WTC11 (cell line): ENCODE results near the gene MCM10.

Experiments
- CTCF ChIP-seq: fragments of 200-600 bp; IDR thresholded peaks from 2 replicates; pipeline ENCODE4 v1.8.0; 2022; ENCODE audit warnings: antibody characterized with exemption
- GABPB1 ChIP-seq: sonication (generic); formaldehyde crosslinking; IDR thresholded peaks from 2 replicates; pipeline ENCODE4 v1.8.1; 2023; ENCODE audit warnings: mild to moderate bottlenecking, missing genetic modification reagents
- TCF7 ChIP-seq: sonication (generic); formaldehyde crosslinking; IDR thresholded peaks from 2 replicates; pipeline ENCODE4 v1.8.0; 2022; ENCODE audit warnings: mild to moderate bottlenecking, low read depth, missing genetic modification reagents, moderate library complexity
- ZNF423 ChIP-seq: fragments of 250-450 bp; sonication (Bioruptor Pico); IDR thresholded peaks from 2 replicates; pipeline ENCODE4 v2.1.2; 2022; ENCODE audit warnings: mild to moderate bottlenecking, moderate library complexity
- TF ChIP-seq, protein P1 (sequence below): sonication (generic); formaldehyde crosslinking; IDR thresholded peaks from 2 replicates; pipeline ENCODE4 v1.8.0; 2022; ENCODE audit warnings: mild to moderate bottlenecking, missing genetic modification reagents

DNA sequence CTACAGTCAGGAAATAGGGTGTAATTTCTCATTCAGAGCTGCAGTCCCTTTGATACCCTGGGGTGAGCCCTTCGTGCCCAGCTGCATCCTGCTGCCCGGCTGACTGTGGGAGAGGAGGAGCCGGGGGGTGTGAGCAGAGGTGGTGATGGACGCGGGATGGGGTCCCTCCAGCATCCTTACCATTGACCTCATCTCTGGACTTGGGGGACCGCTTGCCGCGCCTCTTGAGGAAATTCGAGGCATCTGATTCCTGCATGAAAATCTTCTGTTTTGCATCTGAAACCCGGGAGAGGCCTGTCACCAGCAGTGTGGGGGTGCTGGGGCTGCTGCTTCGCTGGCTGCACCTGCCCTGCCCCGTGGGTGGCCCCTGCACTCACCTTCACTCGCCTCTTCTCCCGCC, 72.0 kb downstream of the MCM10 start:
- TF ChIP-seq CTCF (no peak), GABPB1 (no peak), TCF7 (CRISPR knock-in tag) (no peak), ZNF423 (CRISPR knock-in tag) (no peak)
- TF ChIP-seq, protein P1, sequence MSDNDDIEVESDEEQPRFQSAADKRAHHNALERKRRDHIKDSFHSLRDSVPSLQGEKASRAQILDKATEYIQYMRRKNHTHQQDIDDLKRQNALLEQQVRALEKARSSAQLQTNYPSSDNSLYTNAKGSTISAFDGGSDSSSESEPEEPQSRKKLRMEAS, result no peak
